Tibial nerve (tissue), 4 donors: ENCODE measurements around the gene KANSL3. TPM values are rescaled to one million over a fixed set of nuclear protein-coding genes. Genes with fewer than 3 reads are reported as not detected.

ENCODE experiments used
- DNase-seq, 2 donors: peaks; one replicate each; pipeline ENCODE4 v3.0.0-alpha.2; 2019; ENCODE audit warnings: low spot score in 2 of 2
- H3K27ac ChIP-seq, 4 donors: fragments of 200-600 bp; sonication (generic) in 3 of 4; one replicate each; pipeline ENCODE4 v1.5.1; 2017 to 2019; ENCODE audit warnings: mild to moderate bottlenecking in 1 of 4
- H3K27me3 ChIP-seq, 2 donors: fragments of 200-600 bp; sonication (generic) in 1 of 2; one replicate each; pipeline versions ENCODE4 v1.5.1 to v1.6.0; 2017 to 2019
- H3K36me3 ChIP-seq, 3 donors: fragments of 200-600 bp; sonication (generic); one replicate each; pipeline ENCODE4 v1.5.1; 2018 to 2019
- H3K4me1 ChIP-seq, 4 donors: fragments of 200-600 bp; sonication (generic) in 3 of 4; one replicate each; pipeline ENCODE4 v1.5.1; 2017 to 2019
- H3K4me3 ChIP-seq, 4 donors: fragments of 200-600 bp; sonication (generic) in 3 of 4; one replicate each; pipeline ENCODE4 v1.5.1; 2017 to 2019; ENCODE audit warnings: mild to moderate bottlenecking in 1 of 4, moderate library complexity in 1 of 4
- H3K9me3 ChIP-seq, 4 donors: fragments of 200-600 bp; sonication (generic) in 3 of 4; one replicate each; pipeline ENCODE4 v1.5.1; 2017 to 2019
- CTCF ChIP-seq, 5 experiments: fragments of 200-600 bp in 3 of 5; fragments of 450-650 bp in 2 of 5; sonication (generic) in 3 of 5; IDR thresholded peaks; one replicate each; pipeline ENCODE4 v1.5.1; 2016 to 2019; ENCODE audit warnings: antibody characterized with exemption in 5 of 5, mild to moderate bottlenecking in 3 of 5, moderate library complexity in 2 of 5
- EP300 ChIP-seq, 2 donors: sonication (generic); formaldehyde crosslinking; IDR thresholded peaks; one replicate each; pipeline ENCODE4 v1.6.1; 2017; ENCODE audit warnings: antibody characterized with exemption in 2 of 2, mild to moderate bottlenecking in 1 of 2
- POLR2A ChIP-seq, 2 donors: fragments of 450-650 bp; IDR thresholded peaks; one replicate each; pipeline ENCODE4 v1.6.1; 2017; ENCODE audit warnings: antibody characterized with exemption in 2 of 2, mild to moderate bottlenecking in 2 of 2, moderate library complexity in 2 of 2
- WGBS, 2 donors: methylation state at CpG; one replicate each; pipeline ENCODE4 v1.1.5; 2018; 5-methylcytosine and 5-hydroxymethylcytosine counted together
- total RNA-seq, 4 donors: library from RNA; depleted of rRNA; stranded (reverse); fragments of >200 nt; gene quantifications; one replicate each; pipeline ENCODE4 v1.1.0, GENCODE V29; 2016

The KANSL3 gene
- 10 to 100 TPM; 55.7 to 87.0 (median 59.2) TPM for total RNA-seq

- Histone ChIP-seq H3K27me3 (no peaks in the 10 kb centered on the region), H3K4me3 (peak within 1 kb of the TSS; percentile 66 to 93 (median 78)), H3K27ac (peak within 1 kb of the TSS; percentile 93 to 96 (median 95)), H3K9me3 (no peaks in the 10 kb centered on the region), H3K36me3 (peaks cover 0 to 18% (median 0%) of the 10 kb centered on the region in 3 donors), H3K4me1 (peaks cover 0 to 51% (median 20%) of the 10 kb centered on the region in 4 donors)
- WGBS, 2 donors, result 13 to 15% methylated on average over 34 to 40 of the region's 67 CpGs
- TF ChIP-seq CTCF (IDR thresholded peaks at IDR 0.05) (peak in 2 of 5 experiments; percentile 63 to 84), POLR2A (IDR thresholded peaks at IDR 0.05) (peak; percentile 96 to 100), EP300 (IDR thresholded peaks at IDR 0.05) (peak; percentile 90 to 99)
- DNase-seq, result peak; percentile 77 to 81
Measured at GRCh38 chr2:96638144-96639121, at the start of gene KANSL3. KANSL3 (minus strand) TSS chr2:96638312; CDS start chr2:96637135, 1,177 bp downstream.

GRCh38 chr2:96687266-96687665 lies 49.2 kb upstream of the KANSL3 start:
- no peak overlapping the region for H3K27ac ChIP-seq
- H3K4me3 ChIP-seq, result no peak overlapping the region
- DNase-seq, result no peak
- TF ChIP-seq POLR2A (IDR thresholded peaks at IDR 0.05) (no peak), EP300 (IDR thresholded peaks at IDR 0.05) (no peak), CTCF (IDR thresholded peaks at IDR 0.05) (no peak)
- no peaks in the 10 kb centered on the region for H3K36me3 ChIP-seq
- 89 to 96% methylated on average over 3 of the region's 3 CpGs for WGBS, 2 donors
- H3K27me3 ChIP-seq, result peaks cover 0 to 9% of the 10 kb centered on the region in 2 donors
- peaks cover 0 to 12% (median 0%) of the 10 kb centered on the region in 4 donors for H3K4me1 ChIP-seq
- no peaks in the 10 kb centered on the region for H3K9me3 ChIP-seq

DNA sequence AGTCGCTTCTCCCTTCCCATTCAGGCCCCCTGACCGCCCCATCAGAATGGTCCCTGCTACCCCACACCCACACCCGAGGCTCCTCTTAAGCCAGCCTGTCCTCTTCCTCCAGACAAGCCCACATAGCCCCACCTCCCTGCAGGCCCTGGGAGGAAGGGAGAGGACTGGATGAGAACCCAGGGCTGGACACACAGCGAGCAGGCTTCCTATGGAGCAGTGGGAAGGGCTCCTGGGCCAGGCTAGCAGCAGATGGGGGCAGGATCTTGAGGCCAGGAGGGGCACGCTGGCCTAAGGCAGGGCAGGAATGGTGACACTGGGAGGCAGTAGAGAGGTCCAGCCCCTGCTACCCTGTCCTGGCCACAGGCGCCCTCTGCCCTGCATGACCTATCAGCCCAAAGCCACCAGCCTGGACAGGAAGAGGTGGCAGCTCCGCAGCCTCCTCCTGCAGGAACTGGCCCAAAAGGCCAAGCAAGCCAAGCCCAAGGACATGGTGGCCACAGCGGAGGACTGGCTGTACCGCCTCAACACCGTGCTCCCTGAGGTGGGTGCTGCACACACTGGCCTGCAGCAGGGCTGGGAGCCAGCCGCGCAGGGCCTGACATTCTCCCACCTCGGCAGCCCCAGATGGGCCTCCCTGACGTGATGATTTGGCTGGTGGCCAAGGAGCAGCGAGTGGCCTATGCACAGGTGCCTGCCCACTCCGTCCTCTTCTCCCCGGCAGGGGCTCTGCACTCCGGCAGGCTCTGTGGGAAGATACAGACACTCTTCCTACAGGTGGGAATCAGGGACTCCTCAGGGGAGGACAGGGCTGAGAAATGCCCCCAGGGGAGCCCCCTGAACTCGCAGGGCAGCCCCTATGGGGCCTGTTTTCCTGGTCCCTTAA lies 47.7 kb upstream of the KANSL3 start:
- TF ChIP-seq EP300 (IDR thresholded peaks at IDR 0.05) (no peak), CTCF (IDR thresholded peaks at IDR 0.05) (no peak), POLR2A (IDR thresholded peaks at IDR 0.05) (no peak)
- no peak overlapping the region for H3K27ac ChIP-seq
- H3K4me3 ChIP-seq, result no peak overlapping the region
- H3K4me1 ChIP-seq, result peaks cover 0 to 12% (median 0%) of the 10 kb centered on the region in 4 donors
- 44 to 56% methylated on average over 14 to 19 of the region's 19 CpGs for WGBS, 2 donors
- no peaks in the 10 kb centered on the region for H3K36me3 ChIP-seq
- no peak for DNase-seq
- peaks cover 0 to 9% of the 10 kb centered on the region in 2 donors for H3K27me3 ChIP-seq
- no peaks in the 10 kb centered on the region for H3K9me3 ChIP-seq

DNA sequence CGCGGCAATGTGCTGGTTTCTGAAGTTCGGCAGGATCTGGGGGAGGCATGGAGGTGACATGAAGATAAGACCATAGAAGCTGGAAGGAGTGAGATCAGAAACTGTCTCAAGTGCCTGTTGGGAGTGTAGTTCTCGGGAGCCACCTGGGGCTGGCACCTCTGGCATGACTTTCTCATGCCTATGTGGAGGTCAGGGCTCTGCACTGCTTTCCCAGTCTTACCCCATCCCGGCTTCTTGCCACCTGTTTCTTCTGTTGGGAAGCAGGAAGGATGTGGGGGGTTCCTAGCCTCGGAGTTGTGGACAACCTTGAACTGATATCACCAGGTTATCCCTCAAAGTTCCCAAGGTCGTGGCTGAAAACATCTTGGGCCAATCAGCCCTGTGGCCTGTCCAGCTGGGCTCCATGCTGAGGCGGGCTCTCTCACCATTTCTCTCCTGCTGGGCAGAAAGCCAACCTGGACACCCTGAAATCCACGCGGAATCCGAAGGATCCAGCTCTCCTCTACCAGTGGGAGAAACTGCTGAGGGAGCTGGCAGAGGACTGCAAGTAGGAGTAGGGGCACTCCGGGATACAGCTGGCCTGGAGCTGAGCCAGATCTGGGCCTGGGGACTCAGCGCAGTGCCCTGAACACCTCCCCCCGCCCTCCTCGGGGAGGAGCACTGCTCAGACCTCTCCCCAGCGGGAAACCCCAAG lies 46.9 kb upstream of the KANSL3 start:
- no peak for DNase-seq
- Histone ChIP-seq H3K4me1 (peaks cover 0 to 19% (median 0%) of the 10 kb centered on the region in 4 donors), H3K27me3 (peaks cover 0 to 9% of the 10 kb centered on the region in 2 donors), H3K4me3 (no peak overlapping the region), H3K9me3 (no peaks in the 10 kb centered on the region), H3K27ac (no peak overlapping the region), H3K36me3 (no peaks in the 10 kb centered on the region)
- 49 to 65% methylated on average over 16 of the region's 16 CpGs for WGBS, 2 donors
- TF ChIP-seq EP300 (IDR thresholded peaks at IDR 0.05) (no peak), CTCF (IDR thresholded peaks at IDR 0.05) (no peak), POLR2A (IDR thresholded peaks at IDR 0.05) (no peak)
